Osteoblast (primary cell): Measurements from ENCODE around the gene ATP2B2. TPM values are rescaled to one million over a fixed set of nuclear protein-coding genes. Genes with fewer than 3 reads are reported as not detected.

Source experiments
- DNase-seq: peaks from one replicate; pipeline ENCODE4 v3.0.0; 2011; ENCODE audit warnings: low spot score, mixed read lengths; ENCODE audit not compliant: insufficient read length; ENCODE audit errors: missing footprints
- H2AFZ ChIP-seq: 2 replicates; pipeline ENCODE4 v1.6.0; 2011; ENCODE audit warnings: mild to moderate bottlenecking, low read length
- H3K27ac ChIP-seq: 2 replicates; pipeline ENCODE4 v1.5.1; 2011; ENCODE audit warnings: mild to moderate bottlenecking, low read depth, low read length, moderate library complexity
- H3K27me3 ChIP-seq: 2 replicates; pipeline ENCODE4 v1.6.0; 2012; ENCODE audit warnings: mild to moderate bottlenecking, control low read depth, inconsistent platforms, low read length, moderate library complexity; ENCODE audit not compliant: insufficient read depth
- H3K36me3 ChIP-seq: 2 replicates; pipeline ENCODE4 v1.5.1; 2011; ENCODE audit warnings: mild to moderate bottlenecking, low read length, control low read depth, moderate library complexity; ENCODE audit not compliant: insufficient read depth
- H3K4me1 ChIP-seq: 2 replicates; pipeline ENCODE4 v1.5.1; 2011; ENCODE audit warnings: mild to moderate bottlenecking, low read length, control low read depth, moderate library complexity; ENCODE audit not compliant: insufficient read depth
- H3K4me2 ChIP-seq: 2 replicates; pipeline ENCODE4 v1.6.0; 2011; ENCODE audit warnings: mild to moderate bottlenecking, low read length; ENCODE audit not compliant: insufficient read depth
- H3K4me3 ChIP-seq: fragments of 200-600 bp; sonication (generic); 3 replicates; pipeline ENCODE4 v1.5.1; 2012; ENCODE audit warnings: mild to moderate bottlenecking, low read length, inconsistent platforms; ENCODE audit not compliant: insufficient read depth
- H3K79me2 ChIP-seq: 2 replicates; pipeline ENCODE4 v1.6.0; 2012; ENCODE audit warnings: mild to moderate bottlenecking, low read length, control low read depth, inconsistent platforms; ENCODE audit not compliant: insufficient read depth
- H3K9me3 ChIP-seq: 2 replicates; pipeline ENCODE4 v1.5.1; 2011; ENCODE audit warnings: low read depth, low read length, control low read depth
- H4K20me1 ChIP-seq: 2 replicates; pipeline ENCODE4 v1.6.0; 2012; ENCODE audit warnings: mild to moderate bottlenecking, low read length, control low read depth; ENCODE audit not compliant: insufficient read depth
- total RNA-seq: library from RNA; depleted of rRNA; stranded (reverse); fragments of >200 nt; gene quantifications from 2 replicates; pipeline ENCODE4 v1.2.3, GENCODE V29; 2012
- TF ChIP-seq, protein P1 (sequence below): IDR thresholded peaks from 2 replicates; pipeline ENCODE4 v1.5.1; 2011; ENCODE audit warnings: mild to moderate bottlenecking, low read depth, low read length, moderate library complexity; ENCODE audit errors: extremely low read depth

ATP2B2 gene
- total RNA-seq, 1 donor: not detected

GRCh38 chr3:10345911-10346310 is 159.5 kb downstream of the ATP2B2 start:
- Histone ChIP-seq H3K79me2 (no peaks in the 10 kb centered on the region), H3K27me3 (no peaks in the 10 kb centered on the region), H2AFZ (no peak overlapping the region), H4K20me1 (no peaks in the 10 kb centered on the region), H3K9me3 (no peaks in the 10 kb centered on the region), H3K36me3 (no peaks in the 10 kb centered on the region), H3K4me1 (no peaks in the 10 kb centered on the region), H3K4me3 (no peak overlapping the region), H3K27ac (no peak overlapping the region), H3K4me2 (no peak overlapping the region)
- TF ChIP-seq, protein P1, sequence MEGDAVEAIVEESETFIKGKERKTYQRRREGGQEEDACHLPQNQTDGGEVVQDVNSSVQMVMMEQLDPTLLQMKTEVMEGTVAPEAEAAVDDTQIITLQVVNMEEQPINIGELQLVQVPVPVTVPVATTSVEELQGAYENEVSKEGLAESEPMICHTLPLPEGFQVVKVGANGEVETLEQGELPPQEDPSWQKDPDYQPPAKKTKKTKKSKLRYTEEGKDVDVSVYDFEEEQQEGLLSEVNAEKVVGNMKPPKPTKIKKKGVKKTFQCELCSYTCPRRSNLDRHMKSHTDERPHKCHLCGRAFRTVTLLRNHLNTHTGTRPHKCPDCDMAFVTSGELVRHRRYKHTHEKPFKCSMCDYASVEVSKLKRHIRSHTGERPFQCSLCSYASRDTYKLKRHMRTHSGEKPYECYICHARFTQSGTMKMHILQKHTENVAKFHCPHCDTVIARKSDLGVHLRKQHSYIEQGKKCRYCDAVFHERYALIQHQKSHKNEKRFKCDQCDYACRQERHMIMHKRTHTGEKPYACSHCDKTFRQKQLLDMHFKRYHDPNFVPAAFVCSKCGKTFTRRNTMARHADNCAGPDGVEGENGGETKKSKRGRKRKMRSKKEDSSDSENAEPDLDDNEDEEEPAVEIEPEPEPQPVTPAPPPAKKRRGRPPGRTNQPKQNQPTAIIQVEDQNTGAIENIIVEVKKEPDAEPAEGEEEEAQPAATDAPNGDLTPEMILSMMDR: no peak
- peak; percentile 72 for DNase-seq

- Histone ChIP-seq H3K4me2 (no peak overlapping the region), H3K27ac (no peak overlapping the region), H3K36me3 (no peaks in the 10 kb centered on the region), H4K20me1 (no peaks in the 10 kb centered on the region), H2AFZ (no peak overlapping the region), H3K79me2 (no peaks in the 10 kb centered on the region), H3K9me3 (no peaks in the 10 kb centered on the region), H3K4me1 (no peaks in the 10 kb centered on the region), H3K4me3 (no peak overlapping the region), H3K27me3 (no peaks in the 10 kb centered on the region)
- TF ChIP-seq, protein P1: no peak
- peak; percentile 32 for DNase-seq
Observed at GRCh38 chr3:10344944-10345575, 160.3 kb downstream of the ATP2B2 start.

DNA sequence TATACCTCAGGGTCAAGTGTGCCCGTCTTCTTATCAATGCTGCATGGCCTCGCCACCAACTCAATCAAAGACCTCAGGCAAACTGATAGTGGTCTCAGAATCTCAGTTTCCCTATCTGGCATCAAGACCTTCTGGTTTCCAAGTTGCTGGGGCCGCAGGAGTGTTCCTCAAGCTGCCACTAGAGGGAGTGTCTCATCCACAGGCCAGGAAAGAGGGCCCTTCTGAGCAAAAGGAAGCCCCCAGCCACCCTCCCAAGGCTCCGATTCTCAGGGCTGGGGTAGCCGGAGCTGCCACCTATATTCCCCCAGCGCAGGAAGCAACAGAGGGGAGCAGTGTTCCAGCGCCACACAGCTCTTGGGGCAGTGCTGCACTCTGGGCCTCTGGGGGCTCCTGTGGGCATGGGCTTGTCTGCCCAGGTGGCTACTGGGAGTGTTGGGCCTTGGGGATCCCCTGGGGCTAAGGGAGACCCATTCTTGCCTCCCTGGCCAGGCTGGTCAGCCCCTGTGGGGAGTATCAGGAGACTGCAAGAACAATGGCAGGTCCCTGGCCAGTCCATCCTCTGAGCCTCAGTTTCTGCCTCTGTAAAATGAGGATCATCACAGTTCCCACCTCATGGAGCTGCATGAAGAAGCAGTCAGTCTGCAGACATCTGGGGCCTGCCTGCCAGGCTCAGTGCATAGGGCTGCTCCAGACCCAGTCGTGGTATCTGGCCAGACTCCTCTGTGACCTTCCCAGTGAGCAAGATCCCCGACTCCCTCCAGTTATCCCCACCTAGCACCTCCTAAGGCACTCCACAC is 161.0 kb downstream of the ATP2B2 start:
- Histone ChIP-seq H2AFZ (no peak overlapping the region), H3K4me3 (no peak overlapping the region), H3K4me2 (no peak overlapping the region), H3K27ac (no peak overlapping the region), H3K27me3 (no peaks in the 10 kb centered on the region), H4K20me1 (no peaks in the 10 kb centered on the region), H3K4me1 (no peaks in the 10 kb centered on the region), H3K9me3 (no peaks in the 10 kb centered on the region), H3K79me2 (no peaks in the 10 kb centered on the region), H3K36me3 (no peaks in the 10 kb centered on the region)
- peak; percentile 95 for DNase-seq
- TF ChIP-seq, protein P1: peak; percentile 93

GRCh38 chr3:10343526-10343925 is 161.9 kb downstream of the ATP2B2 start:
- Histone ChIP-seq H3K79me2 (no peaks in the 10 kb centered on the region), H3K4me2 (no peak overlapping the region), H3K4me1 (no peaks in the 10 kb centered on the region), H2AFZ (no peak overlapping the region), H3K9me3 (no peaks in the 10 kb centered on the region), H3K27ac (no peak overlapping the region), H3K36me3 (no peaks in the 10 kb centered on the region), H3K27me3 (no peaks in the 10 kb centered on the region), H3K4me3 (no peak overlapping the region), H4K20me1 (no peaks in the 10 kb centered on the region)
- TF ChIP-seq, protein P1: no peak
- peak; percentile 82 for DNase-seq
